Neural crest cell (in vitro differentiated cells): Measurements from ENCODE around the gene PKMYT1. TPM values are rescaled to one million over a fixed set of nuclear protein-coding genes. Genes with fewer than 3 reads are reported as not detected.

Experiments
- DNase-seq: peaks from one replicate; pipeline ENCODE4 v3.0.0; 2021; ENCODE audit warnings: low read depth, mixed read lengths, low spot score
- H3K27ac Mint-ChIP-seq: one replicate; pipeline ENCODE4 v1.8.0; 2021; ENCODE audit warnings: mild to moderate bottlenecking, mixed read lengths; ENCODE audit not compliant: unreplicated experiment
- H3K27me3 Mint-ChIP-seq: 2 replicates; pipeline ENCODE4 v1.8.0; 2021; ENCODE audit warnings: low read depth, mild to moderate bottlenecking, mixed read lengths
- H3K36me3 Mint-ChIP-seq: 2 replicates; pipeline ENCODE4 v1.8.0; 2021; ENCODE audit warnings: low read depth, mild to moderate bottlenecking, mixed read lengths
- H3K4me1 Mint-ChIP-seq: 2 replicates; pipeline ENCODE4 v1.8.0; 2021; ENCODE audit warnings: mixed read lengths
- H3K4me3 Mint-ChIP-seq: one replicate; pipeline ENCODE4 v1.8.0; 2021; ENCODE audit warnings: mild to moderate bottlenecking, mixed read lengths
- H3K9me3 Mint-ChIP-seq: 2 replicates; pipeline ENCODE4 v1.8.0; 2021; ENCODE audit warnings: mixed read lengths
- total RNA-seq: library from RNA; stranded (reverse); gene quantifications from 2 replicates; pipeline ENCODE4 v1.2.1, GENCODE V29; 2021
- TF ChIP-seq, protein P1 (sequence below): fragments of 200-600 bp; sonication (generic); conservative IDR thresholded peaks from 2 replicates; pipeline ENCODE4 v1.5.0; 2021; ENCODE audit warnings: antibody characterized with exemption, mild to moderate bottlenecking

PKMYT1 gene
- total RNA-seq, 1 donor from 2014 or later, result 82.2 TPM

DNA sequence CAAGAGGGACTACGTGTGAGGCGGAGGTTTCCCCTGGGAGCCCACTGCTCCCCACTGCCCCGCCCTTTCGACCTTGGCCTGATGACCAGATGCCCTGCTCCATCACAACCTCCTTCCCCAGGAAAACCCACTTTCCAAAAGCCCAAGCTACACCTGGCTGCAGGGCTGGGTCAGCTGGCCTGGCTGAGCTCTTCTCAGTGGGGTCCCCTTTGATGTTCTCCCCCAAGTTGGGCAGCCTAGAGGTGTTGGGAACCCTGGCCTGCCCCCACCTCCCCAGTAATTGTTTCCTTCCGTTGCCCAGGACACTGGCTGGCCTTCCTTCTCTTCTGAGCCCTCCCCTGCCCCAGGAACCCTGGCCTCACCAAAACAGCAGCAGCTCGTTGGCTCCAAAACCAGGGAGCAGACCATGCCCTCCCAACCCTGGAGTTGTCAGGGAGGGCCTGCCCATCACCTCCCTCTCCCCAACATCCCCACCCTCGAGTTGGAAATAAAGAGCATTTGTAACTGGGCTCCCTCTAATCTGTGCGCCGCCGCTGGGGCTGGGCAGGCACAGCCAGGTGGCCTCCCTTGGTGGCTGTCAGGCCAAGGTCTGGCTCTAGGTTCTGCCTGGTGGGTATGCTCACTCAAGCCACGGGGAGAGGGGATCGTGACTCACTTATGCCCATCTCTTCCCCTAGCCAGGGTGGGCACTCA is 33.9 kb upstream of the PKMYT1 start:
- Mint-ChIP-seq H3K36me3 (no peaks in the 10 kb centered on the region), H3K4me3 (no peak overlapping the region), H3K27ac (no peak overlapping the region), H3K9me3 (no peaks in the 10 kb centered on the region), H3K27me3 (peaks cover 96% of the 10 kb centered on the region), H3K4me1 (peaks cover 4% of the 10 kb centered on the region)
- TF ChIP-seq, protein P1, sequence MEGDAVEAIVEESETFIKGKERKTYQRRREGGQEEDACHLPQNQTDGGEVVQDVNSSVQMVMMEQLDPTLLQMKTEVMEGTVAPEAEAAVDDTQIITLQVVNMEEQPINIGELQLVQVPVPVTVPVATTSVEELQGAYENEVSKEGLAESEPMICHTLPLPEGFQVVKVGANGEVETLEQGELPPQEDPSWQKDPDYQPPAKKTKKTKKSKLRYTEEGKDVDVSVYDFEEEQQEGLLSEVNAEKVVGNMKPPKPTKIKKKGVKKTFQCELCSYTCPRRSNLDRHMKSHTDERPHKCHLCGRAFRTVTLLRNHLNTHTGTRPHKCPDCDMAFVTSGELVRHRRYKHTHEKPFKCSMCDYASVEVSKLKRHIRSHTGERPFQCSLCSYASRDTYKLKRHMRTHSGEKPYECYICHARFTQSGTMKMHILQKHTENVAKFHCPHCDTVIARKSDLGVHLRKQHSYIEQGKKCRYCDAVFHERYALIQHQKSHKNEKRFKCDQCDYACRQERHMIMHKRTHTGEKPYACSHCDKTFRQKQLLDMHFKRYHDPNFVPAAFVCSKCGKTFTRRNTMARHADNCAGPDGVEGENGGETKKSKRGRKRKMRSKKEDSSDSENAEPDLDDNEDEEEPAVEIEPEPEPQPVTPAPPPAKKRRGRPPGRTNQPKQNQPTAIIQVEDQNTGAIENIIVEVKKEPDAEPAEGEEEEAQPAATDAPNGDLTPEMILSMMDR, result no peak
- DNase-seq, result no peak

DNA sequence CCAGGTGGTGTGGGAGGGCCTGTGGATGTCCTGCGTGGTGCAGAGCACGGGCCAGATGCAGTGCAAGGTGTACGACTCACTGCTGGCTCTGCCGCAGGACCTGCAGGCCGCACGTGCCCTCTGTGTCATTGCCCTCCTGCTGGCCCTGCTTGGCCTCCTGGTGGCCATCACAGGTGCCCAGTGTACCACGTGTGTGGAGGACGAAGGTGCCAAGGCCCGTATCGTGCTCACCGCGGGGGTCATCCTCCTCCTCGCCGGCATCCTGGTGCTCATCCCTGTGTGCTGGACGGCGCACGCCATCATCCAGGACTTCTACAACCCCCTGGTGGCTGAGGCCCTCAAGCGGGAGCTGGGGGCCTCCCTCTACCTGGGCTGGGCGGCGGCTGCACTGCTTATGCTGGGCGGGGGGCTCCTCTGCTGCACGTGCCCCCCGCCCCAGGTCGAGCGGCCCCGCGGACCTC is 33.3 kb upstream of the PKMYT1 start:
- Mint-ChIP-seq H3K4me1 (peaks cover 4% of the 10 kb centered on the region), H3K36me3 (no peaks in the 10 kb centered on the region), H3K27ac (no peak overlapping the region), H3K27me3 (peaks cover 96% of the 10 kb centered on the region), H3K9me3 (no peaks in the 10 kb centered on the region), H3K4me3 (no peak overlapping the region)
- DNase-seq, result no peak
- TF ChIP-seq, protein P1, result no peak

DNA sequence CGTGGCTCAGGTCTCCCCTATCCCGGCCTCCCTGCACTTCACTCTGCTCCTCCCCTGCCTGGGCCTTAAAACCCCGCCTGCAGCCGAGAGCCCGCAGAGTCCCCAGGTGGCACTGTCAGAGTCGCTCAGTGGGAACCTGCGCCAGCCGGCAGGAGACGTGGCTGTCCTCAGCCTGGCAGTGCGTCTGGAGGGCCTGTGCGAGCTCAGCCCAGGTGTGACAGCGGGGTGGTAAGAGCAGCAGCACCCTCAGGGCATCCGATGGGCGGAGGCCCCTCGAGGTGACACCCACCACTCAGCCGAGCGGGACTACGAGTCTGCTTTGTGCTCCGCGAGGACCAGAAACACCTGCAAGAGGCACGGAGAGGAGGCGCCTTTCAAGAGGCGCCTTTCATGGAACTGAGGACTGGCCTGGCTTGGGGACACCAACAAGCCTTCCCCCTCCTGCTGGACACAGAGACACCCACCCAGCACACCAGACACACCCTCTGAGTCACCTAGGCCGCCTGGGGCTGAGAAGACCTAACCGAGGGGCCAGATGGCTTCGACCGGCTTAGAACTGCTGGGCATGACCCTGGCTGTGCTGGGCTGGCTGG is 32.7 kb upstream of the PKMYT1 start, which contains the start of gene CLDN9:
CLDN9 (plus strand) TSS at position 96 of the 593 bp plus-strand sequence; CDS start at position 536, 440 bp downstream.
- no peaks in the 10 kb centered on the region for H3K36me3 Mint-ChIP-seq
- H3K27ac Mint-ChIP-seq, result no peak within 1 kb of the TSS
- TF ChIP-seq, protein P1, result no peak
- peaks cover 4% of the 10 kb centered on the region for H3K4me1 Mint-ChIP-seq
- peaks cover 96% of the 10 kb centered on the region for H3K27me3 Mint-ChIP-seq
- no peak for DNase-seq
- no peak within 1 kb of the TSS for H3K4me3 Mint-ChIP-seq
- H3K9me3 Mint-ChIP-seq, result no peaks in the 10 kb centered on the region

DNA sequence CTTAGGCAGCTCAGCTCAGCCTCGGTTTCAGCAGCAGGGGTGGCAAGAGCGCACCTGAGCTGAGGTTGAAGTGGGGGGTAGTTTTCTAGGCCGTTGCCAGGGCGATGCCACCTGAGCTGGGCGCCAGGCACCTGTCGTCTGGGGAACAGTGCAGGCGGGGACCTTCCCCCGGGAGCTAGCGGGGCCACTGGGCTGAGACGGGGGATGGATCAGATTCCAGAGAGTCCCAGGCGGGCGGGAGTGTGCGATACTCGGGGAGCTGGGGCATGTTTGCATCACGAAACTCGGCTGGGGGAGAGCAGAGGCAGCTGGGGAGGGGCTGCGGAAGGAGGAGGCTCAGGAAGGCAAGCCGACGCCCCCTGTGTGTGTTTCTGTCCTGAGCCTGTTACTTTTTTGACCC is 32.0 kb upstream of the PKMYT1 start:
- TF ChIP-seq, protein P1, result no peak
- DNase-seq, result no peak
- no peaks in the 10 kb centered on the region for H3K36me3 Mint-ChIP-seq
- peaks cover 99% of the 10 kb centered on the region for H3K27me3 Mint-ChIP-seq
- peaks cover 4% of the 10 kb centered on the region for H3K4me1 Mint-ChIP-seq
- H3K27ac Mint-ChIP-seq, result no peak overlapping the region
- H3K4me3 Mint-ChIP-seq, result no peak overlapping the region
- H3K9me3 Mint-ChIP-seq, result no peaks in the 10 kb centered on the region

- H3K27me3 Mint-ChIP-seq, result peaks cover 99% of the 10 kb centered on the region
- H3K4me3 Mint-ChIP-seq, result no peak overlapping the region
- H3K27ac Mint-ChIP-seq, result no peak overlapping the region
- no peak for DNase-seq
- no peaks in the 10 kb centered on the region for H3K36me3 Mint-ChIP-seq
- H3K4me1 Mint-ChIP-seq, result peaks cover 4% of the 10 kb centered on the region
- TF ChIP-seq, protein P1, result no peak
- H3K9me3 Mint-ChIP-seq, result no peaks in the 10 kb centered on the region
Measured at GRCh38 chr16:3010510-3010909, 30.3 kb upstream of the PKMYT1 start.
